AG09309 (cell line): Measurements from ENCODE around the gene KRIT1.
"Not testable (repeated sequence)": the region's sequence is repeated elsewhere in the genome, so short reads cannot be mapped to it uniquely, and the experiment has no call there.

Experiments
- DNase-seq: peaks from one replicate; pipeline ENCODE4 v3.0.0-alpha.2; 2010; ENCODE audit warnings: low read depth
- H3K4me3 ChIP-seq: 2 replicates; pipeline ENCODE4 v1.5.1; 2011; ENCODE audit warnings: mild to moderate bottlenecking, low read depth, low read length, moderate library complexity; ENCODE audit not compliant: control insufficient read depth
- CTCF ChIP-seq: IDR thresholded peaks from 2 replicates; pipeline ENCODE4 v1.5.1; 2011; ENCODE audit warnings: mild to moderate bottlenecking, low read depth, low read length, inconsistent platforms; ENCODE audit not compliant: insufficient read depth, control insufficient read depth; ENCODE audit errors: missing control alignments

Gene KRIT1

GRCh38 chr7:92192326-92192725, 53.4 kb downstream of the KRIT1 start:
- no peak for DNase-seq
- H3K4me3 ChIP-seq, result no peak overlapping the region
- no peak for TF ChIP-seq CTCF

GRCh38 chr7:92189246-92189645, 56.5 kb downstream of the KRIT1 start:
- not testable (repeated sequence) for DNase-seq, H3K4me3 ChIP-seq

GRCh38 chr7:92184294-92184693, 61.4 kb downstream of the KRIT1 start:
- not testable (repeated sequence) for DNase-seq, H3K4me3 ChIP-seq

GRCh38 chr7:92178928-92179924, 66.5 kb downstream of the KRIT1 start, which contains the start of gene LRRD1:
Gene LRRD1 (minus strand): TSS chr7:92179142. CDS start chr7:92165202, 13,940 bp downstream.
- peak; percentile 33 for DNase-seq
- peak; percentile 97 for TF ChIP-seq CTCF
- H3K4me3 ChIP-seq, result peak within 1 kb of the TSS; percentile 42

GRCh38 chr7:92177362-92177761, 68.4 kb downstream of the KRIT1 start:
- no peak overlapping the region for H3K4me3 ChIP-seq
- no peak for TF ChIP-seq CTCF
- peak; percentile 7 for DNase-seq

- not testable (repeated sequence) for H3K4me3 ChIP-seq, DNase-seq
Measured at GRCh38 chr7:92169529-92169928, 76.2 kb downstream of the KRIT1 start.

GRCh38 chr7:92161271-92161670, 84.4 kb downstream of the KRIT1 start:
- TF ChIP-seq CTCF, result no peak
- no peak overlapping the region for H3K4me3 ChIP-seq
- no peak for DNase-seq

GRCh38 chr7:92158660-92159575, 86.8 kb downstream of the KRIT1 start:
- no peak for TF ChIP-seq CTCF
- no peak overlapping the region for H3K4me3 ChIP-seq
- peak; percentile 87 for DNase-seq
